ENCODE results near the gene ARL6IP5. TPM values are rescaled to one million over a fixed set of nuclear protein-coding genes. Genes with fewer than 3 reads are reported as not detected.

Gene ARL6IP5
- total RNA-seq, 1 donor from 2014 or later = 60.5 TPM

- no peaks in the 10 kb centered on the region for H3K4me1 ChIP-seq (ENCODE audit: control insufficient read depth in 3 of 3, insufficient read depth in 3 of 3, low read length in 3 of 3)
- H3K4me3 ChIP-seq (ENCODE audit: low read length in 3 of 3) = no peak overlapping the region
- H3K27me3 ChIP-seq (ENCODE audit: control insufficient read depth in 3 of 3, insufficient read depth in 3 of 3, low read length in 3 of 3) = no peaks in the 10 kb centered on the region
- no peaks in the 10 kb centered on the region for H3K9me3 ChIP-seq (ENCODE audit: control insufficient read depth in 3 of 3, low read length in 3 of 3)
- no peak overlapping the region for H3K27ac ChIP-seq (ENCODE audit: low read depth, low read length)
- H3K9ac ChIP-seq (ENCODE audit: low read depth in 1 of 3, low read length in 3 of 3) = no peak overlapping the region
- peaks cover 19 to 36% (median 31%) of the 10 kb centered on the region in 3 donors for H3K36me3 ChIP-seq (ENCODE audit: control insufficient read depth in 3 of 3, insufficient read depth in 3 of 3, low read length in 3 of 3)
Measured at GRCh38 chr3:69065318-69065964, 19.3 kb upstream of the ARL6IP5 start.

DNA sequence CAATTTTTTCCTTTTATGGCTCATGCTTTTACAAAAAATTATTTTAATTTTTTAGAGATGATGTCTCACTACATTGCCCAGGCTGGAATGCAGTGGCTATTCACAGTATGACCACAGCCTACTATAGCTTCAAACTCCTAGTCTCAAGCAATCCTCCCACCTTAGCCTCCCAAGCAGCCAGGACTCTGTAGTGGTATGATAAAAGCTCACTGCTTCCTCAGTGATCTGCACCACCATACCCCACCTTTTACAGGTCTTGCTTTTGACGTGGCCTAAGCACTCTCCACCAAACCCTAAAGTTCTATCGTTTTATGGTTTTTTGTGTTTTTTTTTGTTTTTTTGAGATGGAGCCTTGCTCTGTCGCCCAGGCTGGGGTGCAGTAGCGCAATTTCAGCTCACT, 18.6 kb upstream of the ARL6IP5 start:
- Histone ChIP-seq H3K36me3 (ENCODE audit: control insufficient read depth in 3 of 3, insufficient read depth in 3 of 3, low read length in 3 of 3) (peaks cover 12 to 36% (median 28%) of the 10 kb centered on the region in 3 donors), H3K9me3 (ENCODE audit: control insufficient read depth in 3 of 3, low read length in 3 of 3) (no peaks in the 10 kb centered on the region), H3K9ac (ENCODE audit: low read depth in 1 of 3, low read length in 3 of 3) (no peak overlapping the region), H3K27ac (ENCODE audit: low read depth, low read length) (no peak overlapping the region), H3K4me3 (ENCODE audit: low read length in 3 of 3) (no peak overlapping the region), H3K27me3 (ENCODE audit: control insufficient read depth in 3 of 3, insufficient read depth in 3 of 3, low read length in 3 of 3) (no peaks in the 10 kb centered on the region), H3K4me1 (ENCODE audit: control insufficient read depth in 3 of 3, insufficient read depth in 3 of 3, low read length in 3 of 3) (no peaks in the 10 kb centered on the region)

GRCh38 chr3:69072928-69073327, 11.8 kb upstream of the ARL6IP5 start:
- Histone ChIP-seq H3K4me3 (ENCODE audit: low read length in 3 of 3) (no peak overlapping the region), H3K9ac (ENCODE audit: low read depth in 1 of 3, low read length in 3 of 3) (no peak overlapping the region), H3K27me3 (ENCODE audit: control insufficient read depth in 3 of 3, insufficient read depth in 3 of 3, low read length in 3 of 3) (no peaks in the 10 kb centered on the region), H3K9me3 (ENCODE audit: control insufficient read depth in 3 of 3, low read length in 3 of 3) (no peaks in the 10 kb centered on the region), H3K27ac (ENCODE audit: low read depth, low read length) (no peak overlapping the region), H3K4me1 (ENCODE audit: control insufficient read depth in 3 of 3, insufficient read depth in 3 of 3, low read length in 3 of 3) (peaks cover 0 to 4% (median 2%) of the 10 kb centered on the region in 3 donors), H3K36me3 (ENCODE audit: control insufficient read depth in 3 of 3, insufficient read depth in 3 of 3, low read length in 3 of 3) (peaks cover 2 to 18% (median 14%) of the 10 kb centered on the region in 3 donors)

DNA sequence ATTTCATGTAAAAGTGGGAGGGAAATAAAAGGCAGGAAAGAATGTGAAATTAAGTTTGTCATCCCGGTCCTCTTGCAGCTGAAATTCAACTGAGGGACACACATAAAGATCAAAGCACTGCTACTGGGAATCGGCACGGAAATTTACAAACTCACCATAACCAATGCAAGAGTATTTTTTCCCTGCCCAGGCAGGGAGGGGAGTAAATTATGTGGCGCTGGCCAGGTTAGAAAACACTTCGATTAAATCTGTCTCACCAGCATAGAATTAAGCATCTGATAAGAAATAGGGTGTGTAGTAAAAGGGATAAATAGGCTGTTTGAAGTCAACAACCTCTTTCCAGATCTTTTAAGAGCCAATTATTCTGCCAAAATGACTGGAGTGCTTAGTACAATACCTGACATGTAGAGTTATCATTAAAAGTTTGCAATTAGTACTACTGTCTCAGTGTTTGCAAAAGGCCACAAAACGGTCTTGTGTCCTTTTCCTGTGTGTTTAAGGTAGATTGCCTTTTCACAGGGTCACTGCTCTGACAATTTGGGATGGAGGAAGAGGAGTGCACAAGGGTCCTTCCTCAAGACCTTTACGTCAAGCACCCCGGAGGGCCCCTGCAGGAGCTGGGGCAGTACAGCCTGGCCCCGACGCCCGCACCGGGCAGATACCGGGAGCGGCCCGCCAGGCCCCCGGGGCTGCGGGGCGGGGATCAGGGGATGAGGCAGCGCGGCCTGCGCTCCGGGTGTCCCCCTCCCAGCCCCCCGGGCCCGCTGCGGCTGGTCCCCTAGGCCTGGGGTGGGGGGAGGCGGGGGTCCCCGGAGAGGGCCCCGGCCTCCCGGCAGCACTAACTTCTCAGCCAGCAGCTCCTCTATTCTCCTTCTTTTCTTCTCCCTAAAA, 5.2 kb upstream of the ARL6IP5 start:
- Histone ChIP-seq H3K9ac (ENCODE audit: low read depth in 1 of 3, low read length in 3 of 3) (peak overlapping the region; percentile 73 to 79 (median 76)), H3K4me3 (ENCODE audit: low read length in 3 of 3) (peak overlapping the region; percentile 72 to 78 (median 75)), H3K9me3 (ENCODE audit: control insufficient read depth in 3 of 3, low read length in 3 of 3) (no peaks in the 10 kb centered on the region), H3K36me3 (ENCODE audit: control insufficient read depth in 3 of 3, insufficient read depth in 3 of 3, low read length in 3 of 3) (peaks cover 0 to 4% (median 3%) of the 10 kb centered on the region in 3 donors), H3K27me3 (ENCODE audit: control insufficient read depth in 3 of 3, insufficient read depth in 3 of 3, low read length in 3 of 3) (no peaks in the 10 kb centered on the region), H3K27ac (ENCODE audit: low read depth, low read length) (peak overlapping the region; percentile 10), H3K4me1 (ENCODE audit: control insufficient read depth in 3 of 3, insufficient read depth in 3 of 3, low read length in 3 of 3) (peaks cover 41 to 48% (median 48%) of the 10 kb centered on the region in 3 donors)

DNA sequence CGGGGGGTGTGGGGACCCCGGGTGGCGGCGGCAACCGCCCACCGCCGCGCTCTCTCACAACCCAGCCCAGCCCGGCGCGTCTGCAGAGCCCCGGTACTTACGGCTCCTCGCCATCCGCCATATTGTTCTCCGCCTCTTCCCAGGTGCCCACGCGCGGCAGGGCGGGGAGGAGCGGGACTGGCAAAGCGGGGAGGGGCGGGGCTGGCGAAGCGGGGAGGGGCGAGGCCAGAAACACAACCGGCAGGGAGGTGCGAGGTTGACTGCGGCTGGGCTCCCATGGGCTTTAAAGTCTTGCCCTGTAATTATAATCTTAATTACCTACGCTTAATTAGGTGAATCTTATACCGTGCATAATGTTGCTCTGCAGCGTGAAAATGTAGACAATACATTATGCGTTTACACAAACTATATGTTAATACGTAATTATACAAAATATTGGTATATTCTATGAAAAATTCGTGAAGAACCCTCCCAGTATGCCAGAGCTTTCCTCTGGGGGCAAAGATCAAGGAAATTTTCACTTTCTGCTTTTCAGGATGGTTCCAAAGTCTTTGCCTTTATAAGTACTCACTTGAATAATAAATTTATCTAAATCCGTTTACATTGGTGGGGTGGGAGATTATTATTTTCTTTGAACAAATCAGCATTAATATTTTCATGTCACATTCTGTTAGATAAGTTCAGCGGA, 4.4 kb upstream of the ARL6IP5 start, which contains the start of gene UBA3:
UBA3 (minus strand) TSS at position 133 of the 688 bp plus-strand sequence; CDS start at position 121, 12 bp downstream.
- H3K9ac ChIP-seq (ENCODE audit: low read depth in 1 of 3, low read length in 3 of 3) = peak within 1 kb of the TSS; percentile 73 to 79 (median 76)
- H3K4me1 ChIP-seq (ENCODE audit: control insufficient read depth in 3 of 3, insufficient read depth in 3 of 3, low read length in 3 of 3) = peaks cover 43 to 50% (median 49%) of the 10 kb centered on the region in 3 donors
- H3K9me3 ChIP-seq (ENCODE audit: control insufficient read depth in 3 of 3, low read length in 3 of 3) = no peaks in the 10 kb centered on the region
- H3K36me3 ChIP-seq (ENCODE audit: control insufficient read depth in 3 of 3, insufficient read depth in 3 of 3, low read length in 3 of 3) = peaks cover 0 to 4% (median 3%) of the 10 kb centered on the region in 3 donors
- no peaks in the 10 kb centered on the region for H3K27me3 ChIP-seq (ENCODE audit: control insufficient read depth in 3 of 3, insufficient read depth in 3 of 3, low read length in 3 of 3)
- peak within 1 kb of the TSS; percentile 25 for H3K27ac ChIP-seq (ENCODE audit: low read depth, low read length)
- H3K4me3 ChIP-seq (ENCODE audit: low read length in 3 of 3) = peak within 1 kb of the TSS; percentile 72 to 78 (median 75)

DNA sequence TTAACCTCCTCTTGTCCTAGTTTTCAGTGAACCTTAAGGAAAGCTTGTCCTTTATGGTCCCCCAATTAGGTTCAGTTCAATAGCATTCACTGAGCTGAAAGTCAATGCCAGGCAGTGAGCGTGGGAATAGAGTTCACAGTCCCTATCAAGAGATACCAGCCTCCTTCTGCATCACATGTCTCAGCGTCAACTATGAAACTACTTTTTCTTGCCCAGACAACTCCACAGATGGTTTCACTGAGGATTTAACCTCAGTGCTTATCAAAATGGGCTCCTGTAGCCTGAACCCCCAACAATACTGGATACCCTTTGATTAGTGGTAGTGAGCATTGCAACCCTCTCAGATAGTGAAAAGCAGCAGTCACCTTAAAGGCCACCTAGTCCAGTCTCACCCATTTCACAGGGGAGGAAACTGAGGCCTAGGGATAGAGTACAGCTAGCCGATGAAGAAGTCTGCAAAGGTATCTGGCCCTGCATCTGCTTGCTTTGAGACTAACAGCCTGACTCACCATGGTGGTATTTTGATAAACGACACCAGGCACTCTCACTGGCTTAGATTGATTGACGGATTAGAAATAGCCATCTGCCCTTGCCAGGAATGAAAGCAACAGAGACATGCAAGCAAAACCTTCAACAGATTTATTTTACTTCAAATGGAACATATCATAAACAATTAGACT, 3.0 kb upstream of the ARL6IP5 start:
- peak overlapping the region; percentile 95 for H3K27ac ChIP-seq (ENCODE audit: low read depth, low read length)
- H3K4me1 ChIP-seq (ENCODE audit: control insufficient read depth in 3 of 3, insufficient read depth in 3 of 3, low read length in 3 of 3) = peaks cover 47 to 60% (median 57%) of the 10 kb centered on the region in 3 donors

DNA sequence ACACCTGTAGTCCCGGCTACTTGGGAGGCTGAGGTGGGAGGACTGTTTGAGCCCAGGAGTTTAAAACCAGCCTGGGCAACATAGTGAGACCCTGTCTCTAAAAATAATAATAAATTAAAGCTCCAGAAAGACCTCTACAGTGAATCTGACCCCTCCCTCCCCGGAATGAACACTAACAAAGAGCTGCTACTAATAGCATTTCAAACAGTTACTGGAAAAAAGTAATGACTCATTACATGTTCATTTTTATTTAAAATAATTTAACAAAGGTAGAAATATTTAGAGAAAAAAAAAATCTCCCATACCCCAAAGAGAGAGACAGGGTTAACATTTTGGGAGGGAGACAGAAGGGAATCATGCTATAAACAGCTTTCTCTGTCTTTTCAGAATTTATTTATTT, 2.4 kb upstream of the ARL6IP5 start:
- peaks cover 50 to 64% (median 62%) of the 10 kb centered on the region in 3 donors for H3K4me1 ChIP-seq (ENCODE audit: control insufficient read depth in 3 of 3, insufficient read depth in 3 of 3, low read length in 3 of 3)
- H3K36me3 ChIP-seq (ENCODE audit: control insufficient read depth in 3 of 3, insufficient read depth in 3 of 3, low read length in 3 of 3) = no peaks in the 10 kb centered on the region
- no peaks in the 10 kb centered on the region for H3K27me3 ChIP-seq (ENCODE audit: control insufficient read depth in 3 of 3, insufficient read depth in 3 of 3, low read length in 3 of 3)
- H3K27ac ChIP-seq (ENCODE audit: low read depth, low read length) = peak overlapping the region; percentile 95
- H3K4me3 ChIP-seq (ENCODE audit: low read length in 3 of 3) = peak overlapping the region in 1 of 3 donors; percentile 26
- peak overlapping the region in 2 of 3 donors; percentile 60 to 63 for H3K9ac ChIP-seq (ENCODE audit: low read depth in 1 of 3, low read length in 3 of 3)
- H3K9me3 ChIP-seq (ENCODE audit: control insufficient read depth in 3 of 3, low read length in 3 of 3) = no peaks in the 10 kb centered on the region

More for the DNA sequence above, 3.0 kb upstream of the ARL6IP5 start:
- Histone ChIP-seq H3K9me3 (ENCODE audit: control insufficient read depth in 3 of 3, low read length in 3 of 3) (no peaks in the 10 kb centered on the region), H3K27me3 (ENCODE audit: control insufficient read depth in 3 of 3, insufficient read depth in 3 of 3, low read length in 3 of 3) (no peaks in the 10 kb centered on the region), H3K4me3 (ENCODE audit: low read length in 3 of 3) (peak overlapping the region in 2 of 3 donors; percentile 19 to 34), H3K9ac (ENCODE audit: low read depth in 1 of 3, low read length in 3 of 3) (peak overlapping the region; percentile 35 to 63 (median 60)), H3K36me3 (ENCODE audit: control insufficient read depth in 3 of 3, insufficient read depth in 3 of 3, low read length in 3 of 3) (no peaks in the 10 kb centered on the region)

- peaks cover 48 to 65% (median 64%) of the 10 kb centered on the region in 3 donors for H3K4me1 ChIP-seq (ENCODE audit: control insufficient read depth in 3 of 3, insufficient read depth in 3 of 3, low read length in 3 of 3)
- peak overlapping the region in 2 of 3 donors; percentile 60 to 63 for H3K9ac ChIP-seq (ENCODE audit: low read depth in 1 of 3, low read length in 3 of 3)
- no peaks in the 10 kb centered on the region for H3K27me3 ChIP-seq (ENCODE audit: control insufficient read depth in 3 of 3, insufficient read depth in 3 of 3, low read length in 3 of 3)
- H3K36me3 ChIP-seq (ENCODE audit: control insufficient read depth in 3 of 3, insufficient read depth in 3 of 3, low read length in 3 of 3) = no peaks in the 10 kb centered on the region
- peak overlapping the region in 1 of 3 donors; percentile 26 for H3K4me3 ChIP-seq (ENCODE audit: low read length in 3 of 3)
- H3K9me3 ChIP-seq (ENCODE audit: control insufficient read depth in 3 of 3, low read length in 3 of 3) = no peaks in the 10 kb centered on the region
- H3K27ac ChIP-seq (ENCODE audit: low read depth, low read length) = peak overlapping the region; percentile 95
Measured at GRCh38 chr3:69082805-69083204, 1.9 kb upstream of the ARL6IP5 start.

DNA sequence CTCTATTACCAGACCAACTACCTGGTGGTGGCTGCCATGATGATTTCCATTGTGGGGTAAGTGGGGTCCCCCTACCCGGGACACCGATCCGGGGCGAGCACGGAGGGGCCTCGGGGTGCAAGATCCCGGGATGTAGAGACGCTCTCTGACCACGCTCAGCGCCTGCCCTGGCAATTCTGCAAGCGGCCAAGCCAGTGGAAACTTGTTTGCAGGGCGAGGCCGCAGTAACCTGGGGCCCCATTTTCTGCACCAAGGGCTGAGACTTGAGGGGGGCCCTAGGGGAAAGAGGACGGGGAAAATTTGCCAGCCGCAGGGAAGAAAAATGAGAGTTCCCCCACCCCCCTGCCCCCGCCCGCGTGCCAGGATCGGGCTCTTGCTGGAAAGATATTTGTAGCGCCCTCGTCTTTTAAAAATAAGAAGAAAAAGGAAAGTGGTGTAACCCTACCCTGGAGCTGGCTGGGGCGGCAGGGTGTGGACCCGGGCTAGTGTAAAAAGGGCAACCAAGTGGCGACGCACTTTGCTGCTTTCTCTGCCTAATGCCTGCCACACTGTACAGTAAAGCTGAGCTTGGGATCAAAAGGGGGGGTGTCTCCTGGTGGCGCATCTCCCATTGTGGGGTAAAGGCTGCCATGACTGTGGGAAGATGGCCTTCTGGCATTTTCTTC, 563 bp downstream of the ARL6IP5 start:
- peaks cover 49 to 79% (median 75%) of the 10 kb centered on the region in 3 donors for H3K4me1 ChIP-seq (ENCODE audit: control insufficient read depth in 3 of 3, insufficient read depth in 3 of 3, low read length in 3 of 3)
- peaks cover 0 to 7% (median 2%) of the 10 kb centered on the region in 3 donors for H3K36me3 ChIP-seq (ENCODE audit: control insufficient read depth in 3 of 3, insufficient read depth in 3 of 3, low read length in 3 of 3)
- peak overlapping the region; percentile 97 to 98 (median 98) for H3K9ac ChIP-seq (ENCODE audit: low read depth in 1 of 3, low read length in 3 of 3)
- no peaks in the 10 kb centered on the region for H3K9me3 ChIP-seq (ENCODE audit: control insufficient read depth in 3 of 3, low read length in 3 of 3)
- H3K27me3 ChIP-seq (ENCODE audit: control insufficient read depth in 3 of 3, insufficient read depth in 3 of 3, low read length in 3 of 3) = no peaks in the 10 kb centered on the region
- peak overlapping the region; percentile 95 for H3K27ac ChIP-seq (ENCODE audit: low read depth, low read length)
- peak overlapping the region; percentile 91 to 95 (median 93) for H3K4me3 ChIP-seq (ENCODE audit: low read length in 3 of 3)
